IMR-90 (cell line): ENCODE measurements around the gene STAT5B. TPM values are rescaled to one million over a fixed set of nuclear protein-coding genes. Genes with fewer than 3 reads are reported as not detected.

Experiments used
- ATAC-seq: fragments of 200-7000 bp; cut with Tn5 transposase; 2 replicates; pipeline ENCODE4 v1.9.1; 2020; ENCODE audit warnings: low read depth, mild to moderate bottlenecking, moderate library complexity
- BruUV-seq: library from RNA; stranded (reverse); fragments of 400-500 nt; replicated peaks from 2 replicates; lab custom pipeline; 2021; lab: Mats Ljungman, UMichigan
- CTCF ChIA-PET: fragments of 300-600 bp; formaldehyde crosslinking; extraction: SDS; loops from one replicate; lab custom pipeline; 2021; ENCODE audit warnings: antibody characterized with exemption; lab: Yijun Ruan, JAX
- POLR2A ChIA-PET: fragments of 300-600 bp; sonication (Branson Sonifier 250); formaldehyde crosslinking; loops from one replicate; lab custom pipeline; 2022; ENCODE audit warnings: antibody characterized with exemption; ENCODE audit not compliant: unreplicated experiment; lab: Charles Lee
- DNase-seq: peaks from one replicate; pipeline ENCODE4 v3.0.0; 2013
- H2AFZ ChIP-seq: replicated peaks from 2 replicates; pipeline ENCODE3; 2013; ENCODE audit warnings: low read length, mild to moderate bottlenecking; ENCODE audit not compliant: poor library complexity
- H2AK5ac ChIP-seq: 2 replicates; pipeline ENCODE4 v1.6.1; 2013; ENCODE audit warnings: low read depth, low read length, inconsistent platforms
- H2AK9ac ChIP-seq: replicated peaks from 2 replicates; pipeline ENCODE3; 2013; ENCODE audit warnings: mild to moderate bottlenecking, low read depth, low read length, moderate library complexity; ENCODE audit not compliant: poor library complexity
- H2BK120ac ChIP-seq: 2 replicates; pipeline ENCODE4 v1.6.1; 2013; ENCODE audit warnings: low read depth, low read length, inconsistent platforms
- H2BK15ac ChIP-seq: 3 replicates; pipeline ENCODE4 v1.6.1; 2013; ENCODE audit warnings: low read depth, low read length, inconsistent platforms
- H2BK20ac ChIP-seq: 2 replicates; pipeline ENCODE4 v1.6.1; 2013; ENCODE audit warnings: low read depth, mild to moderate bottlenecking, inconsistent platforms, low read length, moderate library complexity
- H2BK5ac ChIP-seq: 2 replicates; pipeline ENCODE4 v1.6.1; 2013; ENCODE audit warnings: mild to moderate bottlenecking, low read depth, low read length, inconsistent platforms; ENCODE audit not compliant: poor library complexity, severe bottlenecking
- H3K14ac ChIP-seq: replicated peaks from 2 replicates; pipeline ENCODE4 v1.6.1; 2013; ENCODE audit warnings: low read depth, low read length, inconsistent platforms
- H3K18ac ChIP-seq: 2 replicates; pipeline ENCODE4 v1.6.1; 2013; ENCODE audit warnings: low read depth, low read length, control low read depth
- H3K23ac ChIP-seq: 2 replicates; pipeline ENCODE4 v1.6.1; 2013; ENCODE audit warnings: low read depth, low read length, inconsistent platforms
- H3K27ac ChIP-seq: 2 replicates; pipeline ENCODE4 v1.5.1; 2013; ENCODE audit warnings: mild to moderate bottlenecking, control low read depth, low read length; ENCODE audit not compliant: insufficient read depth
- H3K27me3 ChIP-seq: 2 replicates; pipeline ENCODE4 v1.6.1; 2013; ENCODE audit warnings: low read length; ENCODE audit not compliant: control insufficient read depth, insufficient read depth
- H3K36me3 ChIP-seq: 2 replicates; pipeline ENCODE4 v1.6.1; 2013; ENCODE audit warnings: low read length, mixed read lengths; ENCODE audit not compliant: control insufficient read depth, insufficient read depth
- H3K4ac ChIP-seq: 2 replicates; pipeline ENCODE4 v1.6.1; 2013; ENCODE audit warnings: low read depth, low read length, inconsistent platforms
- H3K4me1 ChIP-seq: 2 replicates; pipeline ENCODE4 v1.6.1; 2013; ENCODE audit warnings: low read length, mixed read lengths; ENCODE audit not compliant: control insufficient read depth, insufficient read depth
- H3K4me2 ChIP-seq: 2 replicates; pipeline ENCODE4 v1.6.1; 2013; ENCODE audit warnings: low read depth, mild to moderate bottlenecking, control low read depth, low read length, moderate library complexity
- H3K4me3 ChIP-seq: 2 replicates; pipeline ENCODE4 v1.5.1; 2013; ENCODE audit warnings: low read depth, mild to moderate bottlenecking, control low read depth, low read length, moderate library complexity; ENCODE audit not compliant: insufficient read depth
- H3K56ac ChIP-seq: 2 replicates; pipeline ENCODE4 v1.6.1; 2013; ENCODE audit warnings: low read length, inconsistent platforms; ENCODE audit not compliant: insufficient read depth; ENCODE audit errors: extremely low read depth
- H3K79me1 ChIP-seq, 2 experiments: 2 replicates each; pipeline ENCODE4 v1.6.1; 2013; ENCODE audit warnings: low read length in 2 of 2, inconsistent platforms in 1 of 2, low read depth in 1 of 2
- H3K9ac ChIP-seq: 2 replicates; pipeline ENCODE4 v1.6.1; 2013; ENCODE audit warnings: low read depth, low read length, control low read depth
- H3K9me1 ChIP-seq: 2 replicates; pipeline ENCODE4 v1.6.1; 2013; ENCODE audit warnings: low read length, inconsistent platforms; ENCODE audit not compliant: insufficient read depth
- H3K9me3 ChIP-seq: 2 replicates; pipeline ENCODE4 v1.6.1; 2013; ENCODE audit warnings: low read length; ENCODE audit not compliant: control insufficient read depth, insufficient read depth
- H4K20me1 ChIP-seq: 2 replicates; pipeline ENCODE4 v1.6.1; 2013; ENCODE audit warnings: low read length, inconsistent platforms; ENCODE audit not compliant: insufficient read depth
- H4K5ac ChIP-seq: 2 replicates; pipeline ENCODE4 v1.6.1; 2013; ENCODE audit warnings: mild to moderate bottlenecking, low read depth, low read length, control low read depth
- H4K8ac ChIP-seq, 2 experiments: 2 replicates each; pipeline ENCODE4 v1.6.1; 2013; ENCODE audit warnings: low read depth in 2 of 2, low read length in 2 of 2, control low read depth in 1 of 2, inconsistent platforms in 1 of 2
- H4K91ac ChIP-seq: 2 replicates; pipeline ENCODE4 v1.6.1; 2013; ENCODE audit warnings: low read depth, low read length, inconsistent platforms; ENCODE audit not compliant: insufficient read depth
- BHLHE40 ChIP-seq: fragments of 150-350 bp; IDR thresholded peaks from 2 replicates; pipeline ENCODE4 v1.6.1; 2016; ENCODE audit warnings: mild to moderate bottlenecking, low read depth, low read length
- CEBPB ChIP-seq: IDR thresholded peaks from 2 replicates; pipeline ENCODE4 v1.6.1; 2012; ENCODE audit warnings: low read depth, low read length, improper control_type of control experiment
- CHD1 ChIP-seq: IDR thresholded peaks from 2 replicates; pipeline ENCODE4 v1.6.1; 2012; ENCODE audit warnings: low read depth, low read length, improper control_type of control experiment
- FOS ChIP-seq: fragments of 150-350 bp; IDR thresholded peaks from 2 replicates; pipeline ENCODE4 v1.6.1; 2016; ENCODE audit warnings: low read depth, low read length
- MAFK ChIP-seq: IDR thresholded peaks from 2 replicates; pipeline ENCODE4 v1.6.1; 2012; ENCODE audit warnings: low read depth, low read length, improper control_type of control experiment
- MAZ ChIP-seq: IDR thresholded peaks from 2 replicates; pipeline ENCODE4 v1.6.1; 2012; ENCODE audit warnings: low read depth, mild to moderate bottlenecking, low read length, improper control_type of control experiment, moderate library complexity, borderline replicate concordance
- MXI1 ChIP-seq: IDR thresholded peaks from 2 replicates; pipeline ENCODE4 v1.6.1; 2012; ENCODE audit warnings: low read depth, mild to moderate bottlenecking, low read length, moderate library complexity, borderline replicate concordance
- NFE2L2 ChIP-seq: fragments of 150-350 bp; IDR thresholded peaks from 2 replicates; pipeline ENCODE4 v1.6.1; 2016; ENCODE audit warnings: low read depth, mild to moderate bottlenecking, low read length
- RFX5 ChIP-seq: IDR thresholded peaks from 2 replicates; pipeline ENCODE4 v1.8.0; 2012; ENCODE audit warnings: low read depth, mild to moderate bottlenecking, low read length, moderate library complexity
- SMC3 ChIP-seq: fragments of 150-350 bp; IDR thresholded peaks from 2 replicates; pipeline ENCODE4 v1.6.1; 2016; ENCODE audit warnings: low read depth, mild to moderate bottlenecking, antibody characterized with exemption, low read length, moderate library complexity
- USF2 ChIP-seq: fragments of 150-350 bp; IDR thresholded peaks from 2 replicates; pipeline ENCODE4 v1.6.1; 2017; ENCODE audit warnings: mild to moderate bottlenecking, antibody characterized with exemption, low read length, low read depth
- WGBS, 2 experiments: methylation state at CpG; one replicate each; pipeline versions ENCODE4 v1.1.5 to v1.1.7; 2013; ENCODE audit warnings: missing lambda C conversion rate in 2 of 2; ENCODE audit not compliant: insufficient read length in 1 of 2; ENCODE audit errors: extremely low coverage in 2 of 2; 5-methylcytosine and 5-hydroxymethylcytosine counted together
- dilution Hi-C: fragments of 300-500 bp; cut with HindIII; formaldehyde crosslinking; loops from one replicate; pipeline ENCODE4 v1.14.3; 2018; ENCODE audit warnings: low sequenced_read_pairs; ENCODE audit not compliant: unreplicated experiment
- in situ Hi-C: fragments of 300-500 bp; cut with MboI; formaldehyde crosslinking; loops from 3 replicates; pipeline ENCODE4 v1.14.3; 2019; ENCODE audit warnings: low sequenced_read_pairs, inconsistent platforms, mixed read lengths
- intact Hi-C: fragments of 100-400 bp; cut with micrococcal nuclease; formaldehyde crosslinking; loops from 2 replicates; pipeline ENCODE4 v1.10.0; 2022
- polyA plus RNA-seq, 3 experiments: library from polyadenylated mRNA; depleted of rRNA; stranded (reverse); fragments of >200 nt; gene quantifications; 2 replicates each; pipeline ENCODE4 v1.2.3, GENCODE V29; 2012; ENCODE audit warnings: low replicate concordance in 1 of 3
- total RNA-seq: library from RNA; depleted of rRNA; stranded (reverse); fragments of >200 nt; gene quantifications from 2 replicates; pipeline ENCODE4 v1.2.3, GENCODE V29; 2012
- TF ChIP-seq, protein P1 (sequence below): conservative IDR thresholded peaks from 2 replicates; pipeline ENCODE4 v1.5.1; 2012; ENCODE audit warnings: mild to moderate bottlenecking, low read depth, low read length, improper control_type of control experiment
- TF ChIP-seq, protein P2 (sequence below): fragments of 150-350 bp; IDR thresholded peaks from 2 replicates; pipeline ENCODE4 v1.6.1; 2016; ENCODE audit warnings: low read depth, mild to moderate bottlenecking, low read length, moderate library complexity, borderline replicate concordance

Gene STAT5B
- total and polyA plus RNA-seq, 2 of the 4 experiments (the other 2 are of a cell fraction): 24.4 to 29.6 TPM

DNA sequence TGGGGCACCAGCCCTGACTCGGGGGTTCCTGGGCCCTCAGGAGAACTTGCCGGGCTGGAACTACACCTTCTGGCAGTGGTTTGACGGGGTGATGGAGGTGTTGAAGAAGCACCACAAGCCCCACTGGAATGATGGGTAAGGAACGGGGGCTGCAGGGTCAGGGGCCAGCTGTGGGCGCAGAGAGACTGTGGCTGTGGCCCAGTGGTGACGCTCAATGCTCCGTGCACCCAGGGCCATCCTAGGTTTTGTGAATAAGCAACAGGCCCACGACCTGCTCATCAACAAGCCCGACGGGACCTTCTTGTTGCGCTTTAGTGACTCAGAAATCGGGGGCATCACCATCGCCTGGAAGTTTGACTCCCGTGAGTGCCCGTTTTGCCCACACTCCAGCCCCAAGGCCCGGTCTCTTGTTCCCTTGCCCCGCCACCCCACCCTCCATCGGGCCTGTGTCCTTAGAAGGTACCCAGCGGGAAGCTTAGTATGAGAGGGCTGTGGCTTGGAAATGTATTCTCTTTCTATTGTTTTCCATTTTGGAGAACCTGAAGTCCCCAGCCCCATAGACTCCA lies 31.3 kb upstream of the STAT5B start:
- peaks cover 9% of the 10 kb centered on the region for H3K4me1 ChIP-seq
- H4K8ac ChIP-seq: no peak overlapping the region
- no peak overlapping the region for H2AK9ac ChIP-seq
- intact Hi-C loops (no loop called here), in situ Hi-C loops (no loop called here), dilution Hi-C loops (no loop called here)
- H3K27ac ChIP-seq: no peak overlapping the region
- no peak overlapping the region for H2BK20ac ChIP-seq
- H2AK5ac ChIP-seq: no peak overlapping the region
- H3K4ac ChIP-seq: no peak overlapping the region
- no TSS peak for BruUV-seq
- no peak overlapping the region for H2AFZ ChIP-seq
- ChIA-PET POLR2A (no interaction called here), CTCF (no interaction called here)
- no peak overlapping the region for H2BK5ac ChIP-seq
- H3K9me1 ChIP-seq: no peaks in the 10 kb centered on the region
- H4K91ac ChIP-seq: no peak overlapping the region
- no peak overlapping the region for H3K23ac ChIP-seq
- no peak overlapping the region for H4K5ac ChIP-seq
- no peak overlapping the region for H3K18ac ChIP-seq
- 98% methylated on average over 8 of the region's 19 CpGs; no CpG with 5 or more reads in 1 of the 2 experiments for WGBS, 2 experiments
- H3K79me1 ChIP-seq: no peaks in the 10 kb centered on the region
- H3K27me3 ChIP-seq: no peaks in the 10 kb centered on the region
- no peak overlapping the region for H3K56ac ChIP-seq
- no peak overlapping the region for H2BK120ac ChIP-seq
- no peak for DNase-seq
- no peak overlapping the region for H3K4me3 ChIP-seq
- H2BK15ac ChIP-seq: no peak overlapping the region
- no peak overlapping the region for H3K4me2 ChIP-seq
- H3K9me3 ChIP-seq: no peaks in the 10 kb centered on the region
- peaks cover 12% of the 10 kb centered on the region for H3K36me3 ChIP-seq
- H4K20me1 ChIP-seq: no peaks in the 10 kb centered on the region
- H3K9ac ChIP-seq: no peak overlapping the region
- no peak for ATAC-seq
- TF ChIP-seq NFE2L2 (no peak), MAFK (no peak), FOS (no peak), USF2 (no peak), BHLHE40 (no peak), CHD1 (no peak), RFX5 (no peak), SMC3 (no peak), CEBPB (no peak), MAZ (no peak), MXI1 (no peak)
- TF ChIP-seq, protein P1, sequence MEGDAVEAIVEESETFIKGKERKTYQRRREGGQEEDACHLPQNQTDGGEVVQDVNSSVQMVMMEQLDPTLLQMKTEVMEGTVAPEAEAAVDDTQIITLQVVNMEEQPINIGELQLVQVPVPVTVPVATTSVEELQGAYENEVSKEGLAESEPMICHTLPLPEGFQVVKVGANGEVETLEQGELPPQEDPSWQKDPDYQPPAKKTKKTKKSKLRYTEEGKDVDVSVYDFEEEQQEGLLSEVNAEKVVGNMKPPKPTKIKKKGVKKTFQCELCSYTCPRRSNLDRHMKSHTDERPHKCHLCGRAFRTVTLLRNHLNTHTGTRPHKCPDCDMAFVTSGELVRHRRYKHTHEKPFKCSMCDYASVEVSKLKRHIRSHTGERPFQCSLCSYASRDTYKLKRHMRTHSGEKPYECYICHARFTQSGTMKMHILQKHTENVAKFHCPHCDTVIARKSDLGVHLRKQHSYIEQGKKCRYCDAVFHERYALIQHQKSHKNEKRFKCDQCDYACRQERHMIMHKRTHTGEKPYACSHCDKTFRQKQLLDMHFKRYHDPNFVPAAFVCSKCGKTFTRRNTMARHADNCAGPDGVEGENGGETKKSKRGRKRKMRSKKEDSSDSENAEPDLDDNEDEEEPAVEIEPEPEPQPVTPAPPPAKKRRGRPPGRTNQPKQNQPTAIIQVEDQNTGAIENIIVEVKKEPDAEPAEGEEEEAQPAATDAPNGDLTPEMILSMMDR: no peak
- TF ChIP-seq, protein P2, sequence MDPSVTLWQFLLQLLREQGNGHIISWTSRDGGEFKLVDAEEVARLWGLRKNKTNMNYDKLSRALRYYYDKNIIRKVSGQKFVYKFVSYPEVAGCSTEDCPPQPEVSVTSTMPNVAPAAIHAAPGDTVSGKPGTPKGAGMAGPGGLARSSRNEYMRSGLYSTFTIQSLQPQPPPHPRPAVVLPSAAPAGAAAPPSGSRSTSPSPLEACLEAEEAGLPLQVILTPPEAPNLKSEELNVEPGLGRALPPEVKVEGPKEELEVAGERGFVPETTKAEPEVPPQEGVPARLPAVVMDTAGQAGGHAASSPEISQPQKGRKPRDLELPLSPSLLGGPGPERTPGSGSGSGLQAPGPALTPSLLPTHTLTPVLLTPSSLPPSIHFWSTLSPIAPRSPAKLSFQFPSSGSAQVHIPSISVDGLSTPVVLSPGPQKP: no peak
- no peak overlapping the region for H3K14ac ChIP-seq
